ENCODE measurements around the gene WDTC1.

WDTC1 gene

GRCh38 chr1:27356619-27357280 is 122.3 kb downstream of the WDTC1 start:
- DNase-seq (ENCODE audit: low spot score) = no peak

- DNase-seq (ENCODE audit: low spot score) = peak; percentile 11
These were observed 123.0 kb downstream of the WDTC1 start for GRCh38 chr1:27357281-27358037.

All from pons (tissue), 1 donor.